ENCODE data around the gene CFHR5.
"Not testable (repeated sequence)": the region's sequence is repeated elsewhere in the genome, so short reads cannot be mapped to it uniquely, and the experiment has no call there.

CFHR5 gene

DNA sequence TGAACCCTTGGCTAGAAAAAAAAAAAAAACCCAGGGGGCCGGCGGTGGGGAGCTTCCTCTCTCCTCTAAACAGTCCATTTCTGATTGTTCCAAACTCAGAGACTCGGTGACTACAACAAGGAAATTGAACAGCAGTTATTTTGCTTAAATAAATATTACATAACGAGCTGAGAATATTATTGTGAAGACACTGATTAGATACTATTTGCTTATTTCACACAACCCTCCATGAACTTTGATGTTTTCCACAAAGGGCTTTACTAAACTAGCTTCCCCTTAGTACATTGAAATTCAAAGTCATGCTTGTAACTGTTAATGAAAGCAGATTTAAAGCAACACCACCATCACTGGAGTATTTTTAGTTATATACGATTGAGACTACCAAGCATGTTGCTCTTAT is at the start of gene CFHR5:
TSS of gene CFHR5 (plus strand) at position 279 of the 400 bp plus-strand sequence. CDS start at position 388, 109 bp downstream.
- no peak for ATAC-seq

DNA sequence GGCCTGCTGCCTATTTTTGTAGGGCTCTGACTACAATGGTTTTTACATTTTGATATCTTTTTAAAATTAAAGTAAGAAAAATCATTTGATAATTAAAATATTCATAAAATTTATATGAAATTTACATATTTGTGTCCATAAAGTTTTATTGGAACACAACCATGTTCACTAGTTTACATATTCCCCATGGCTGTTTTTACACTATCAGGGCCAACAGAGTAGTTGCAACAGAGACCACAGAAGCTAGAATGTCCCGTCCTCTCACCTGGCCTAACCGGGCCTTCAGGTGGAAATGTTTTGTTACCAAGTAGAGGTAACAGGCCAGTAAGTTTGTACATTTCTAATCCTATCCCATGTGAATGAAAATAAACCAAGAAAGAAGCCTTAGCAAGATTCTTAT is 44.5 kb upstream of the CFHR5 start:
- not testable (repeated sequence) for ATAC-seq

DNA sequence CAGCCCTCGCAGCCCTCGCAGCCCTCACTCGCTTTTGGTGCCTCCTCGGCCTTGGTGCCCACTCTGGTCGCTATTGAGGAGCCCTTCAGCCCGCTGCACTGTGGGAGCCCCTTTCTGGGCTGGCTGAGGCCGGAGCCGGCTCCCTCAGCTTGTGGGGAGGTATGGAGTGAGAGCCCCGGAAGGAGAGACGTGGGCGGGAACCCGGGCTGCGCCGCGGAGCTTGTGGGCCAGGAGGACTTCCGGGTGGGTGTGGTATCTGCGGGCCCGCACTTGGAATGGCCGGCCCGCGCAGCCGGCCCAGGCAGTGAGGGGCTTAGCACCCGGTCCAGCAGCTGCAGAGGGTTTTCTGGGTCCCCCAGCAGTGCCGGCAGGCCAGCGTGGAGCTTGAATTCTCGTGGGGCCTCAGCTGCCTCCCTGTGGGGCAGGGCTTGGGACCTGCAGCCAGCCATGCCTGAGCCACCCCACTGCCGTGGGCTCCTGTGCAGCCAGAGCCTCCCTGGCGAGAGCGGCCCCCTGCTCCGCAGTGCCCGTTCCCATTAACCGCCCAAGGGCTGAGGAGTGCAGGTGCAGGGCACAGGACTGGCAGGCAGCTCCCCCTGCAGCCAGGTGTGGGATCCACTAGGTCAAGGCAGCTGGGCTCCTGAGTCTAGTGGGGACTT is 43.7 kb upstream of the CFHR5 start:
- ATAC-seq = peak in 1 of 2 donors; percentile 21

DNA sequence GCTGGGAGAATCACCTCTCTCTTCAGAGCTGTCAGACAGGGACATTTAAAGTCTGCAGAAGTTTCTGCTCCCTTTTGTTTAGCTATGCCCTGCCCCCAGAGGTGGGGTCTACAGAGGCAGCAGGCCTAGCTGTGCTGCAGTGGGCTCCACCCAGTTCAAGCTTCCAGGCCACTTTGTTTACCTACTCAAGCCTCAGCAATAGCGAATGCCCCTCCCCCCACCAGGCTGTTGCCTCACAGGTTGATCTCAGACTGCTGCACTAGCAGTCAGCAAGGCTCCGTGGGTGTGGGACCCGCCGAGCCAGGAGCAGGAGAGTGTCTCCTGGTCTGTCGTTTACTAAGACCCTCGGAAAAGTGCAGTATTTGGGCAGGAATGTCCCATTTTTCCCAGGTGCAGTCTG is 35.9 kb upstream of the CFHR5 start:
- ATAC-seq = not testable (repeated sequence)

DNA sequence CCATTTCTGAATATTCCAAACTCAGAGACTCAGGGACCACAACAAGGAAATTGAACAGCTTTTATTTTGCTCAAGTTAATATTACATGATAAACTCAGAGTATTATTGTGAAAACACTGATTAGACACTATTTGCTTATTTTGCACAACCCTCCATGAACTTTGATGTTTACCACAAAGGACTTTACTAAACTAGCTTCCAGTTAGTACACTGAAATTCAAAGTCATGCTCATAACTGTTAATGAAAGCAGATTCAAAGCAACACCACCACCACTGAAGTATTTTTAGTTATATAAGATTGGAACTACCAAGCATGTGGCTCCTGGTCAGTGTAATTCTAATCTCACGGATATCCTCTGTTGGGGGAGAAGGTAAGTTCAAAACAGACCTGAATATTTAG is 33.8 kb upstream of the CFHR5 start, which contains the start of gene CFHR2:
TSS of gene CFHR2 (plus strand) at position 171 of the 400 bp plus-strand sequence. CDS start at position 314, 143 bp downstream.
- not testable (repeated sequence) for ATAC-seq

DNA sequence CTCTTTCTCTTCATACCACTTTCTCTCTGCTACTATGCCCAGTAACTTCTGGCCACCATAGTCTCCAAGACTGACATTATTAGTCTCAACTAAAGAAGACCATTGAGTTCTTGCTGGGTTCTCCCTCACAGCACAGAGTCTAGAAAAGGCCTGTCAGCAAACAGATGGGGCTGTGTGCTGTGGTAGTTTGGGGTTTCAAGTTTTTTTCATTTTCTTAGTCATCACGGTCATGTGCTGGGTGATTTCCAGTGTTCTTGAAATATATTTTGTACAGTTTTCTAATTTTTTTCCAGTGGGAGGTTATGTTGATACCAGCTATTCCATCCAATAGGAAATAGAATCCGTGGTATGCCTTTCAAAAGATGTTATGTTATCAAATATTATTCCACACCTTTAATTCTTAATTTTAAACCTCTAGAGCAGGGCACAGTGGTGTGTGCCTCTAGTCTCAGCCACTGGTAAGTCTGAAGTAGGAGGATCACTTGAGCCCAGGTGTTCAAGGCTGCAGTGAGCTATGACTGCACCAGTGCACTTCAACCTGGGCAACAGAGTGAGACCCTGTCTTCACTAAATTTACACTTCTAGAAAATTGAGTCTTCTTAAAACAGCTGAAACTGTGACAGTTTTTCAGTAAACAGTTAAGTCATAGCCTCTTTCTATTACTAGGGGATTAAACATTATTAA is 25.5 kb upstream of the CFHR5 start:
- no peak for ATAC-seq

DNA sequence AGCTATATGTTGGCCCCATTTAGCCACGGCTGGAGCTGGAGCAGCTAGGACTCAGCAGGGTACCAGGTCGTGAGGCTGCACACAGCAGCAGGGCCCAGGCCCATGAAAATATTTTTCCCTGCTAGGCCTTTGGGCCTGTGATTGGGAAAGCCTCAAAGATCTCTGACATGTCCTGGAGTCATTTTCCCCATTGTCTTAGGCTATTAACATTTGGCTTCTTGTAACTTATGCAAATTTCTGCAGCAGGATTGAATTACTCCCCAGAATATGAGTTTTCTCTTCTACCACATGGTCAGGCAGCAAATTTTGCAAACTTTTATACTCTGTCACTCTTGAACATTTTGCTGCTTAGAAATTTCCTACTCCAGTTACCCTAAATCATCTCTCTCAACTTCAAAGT is 22.6 kb upstream of the CFHR5 start:
- no peak for ATAC-seq

DNA sequence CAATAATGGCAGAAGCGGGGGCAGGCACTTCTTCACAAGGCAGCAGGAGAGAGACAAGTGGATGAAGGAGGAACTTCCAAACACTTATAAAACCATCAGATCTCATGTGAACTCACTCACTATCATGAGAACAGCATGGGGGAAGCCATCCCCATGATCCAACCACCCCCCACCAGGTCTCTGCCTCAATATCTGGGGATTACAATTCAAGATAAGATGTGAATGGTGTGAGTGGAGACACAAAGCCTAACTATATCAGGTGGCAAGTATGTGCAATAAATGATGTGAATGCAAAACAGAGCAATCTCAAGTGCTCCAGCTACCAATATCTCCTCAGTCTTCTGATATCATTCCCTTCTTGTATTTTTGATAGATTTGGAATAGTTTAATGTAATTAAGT is 21.4 kb upstream of the CFHR5 start:
- no peak for ATAC-seq

DNA sequence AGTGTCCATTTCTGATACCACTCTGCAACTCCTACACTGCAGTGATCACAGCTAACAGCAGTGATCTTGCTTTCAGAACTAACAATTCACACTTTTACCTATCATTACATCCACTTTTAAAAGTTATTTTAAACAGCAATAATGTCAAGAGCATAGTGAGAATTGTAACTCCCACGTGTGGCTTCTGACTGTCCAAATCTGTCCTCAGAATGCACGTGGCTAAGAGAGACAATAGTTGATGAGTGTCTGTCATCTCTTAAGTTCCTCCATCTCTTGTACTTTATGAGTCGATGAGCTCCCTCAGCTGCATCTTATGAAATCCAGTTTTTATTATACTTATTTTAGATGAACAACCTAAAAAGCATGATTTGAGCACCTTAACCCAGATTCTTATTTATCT is 16.5 kb upstream of the CFHR5 start:
- ATAC-seq = no peak

DNA sequence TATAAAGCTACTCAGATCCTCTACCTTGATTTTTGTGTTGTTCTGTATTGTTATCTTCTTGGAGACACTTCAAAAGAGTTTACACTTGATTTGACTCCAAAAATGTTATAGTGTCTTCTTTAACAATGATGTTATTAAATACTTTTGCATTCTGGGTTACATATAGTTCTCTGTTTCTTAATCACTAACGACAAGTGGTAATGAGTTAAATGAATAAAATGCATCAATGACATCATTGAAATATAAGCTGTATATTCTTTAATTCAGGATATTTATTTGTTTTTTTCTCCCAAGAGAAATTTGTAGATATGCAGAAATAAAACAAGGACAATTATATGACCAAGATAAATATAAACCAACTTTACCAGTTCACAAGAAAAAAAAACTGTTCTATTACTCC is 7.2 kb upstream of the CFHR5 start:
- no peak for ATAC-seq

DNA sequence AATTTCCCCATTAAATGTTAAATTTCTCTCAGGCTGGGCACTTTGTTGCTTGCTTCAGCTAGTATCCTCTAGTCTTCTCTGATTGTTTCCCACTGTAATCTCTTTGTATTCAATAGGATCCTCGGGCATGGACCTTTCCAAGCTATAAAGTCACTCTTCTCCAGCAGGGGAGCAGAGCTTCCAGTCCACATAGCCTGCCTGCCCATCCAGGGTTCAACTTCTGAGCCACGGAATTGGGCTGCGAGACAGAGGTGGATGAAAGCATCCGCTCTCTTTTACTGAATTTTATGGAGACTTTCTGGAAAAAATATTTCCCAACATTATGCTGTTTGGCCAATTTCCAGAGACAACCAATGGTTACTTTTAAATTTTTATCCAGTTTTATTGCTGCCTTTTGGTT is 1.1 kb upstream of the CFHR5 start:
- ATAC-seq = no peak

DNA sequence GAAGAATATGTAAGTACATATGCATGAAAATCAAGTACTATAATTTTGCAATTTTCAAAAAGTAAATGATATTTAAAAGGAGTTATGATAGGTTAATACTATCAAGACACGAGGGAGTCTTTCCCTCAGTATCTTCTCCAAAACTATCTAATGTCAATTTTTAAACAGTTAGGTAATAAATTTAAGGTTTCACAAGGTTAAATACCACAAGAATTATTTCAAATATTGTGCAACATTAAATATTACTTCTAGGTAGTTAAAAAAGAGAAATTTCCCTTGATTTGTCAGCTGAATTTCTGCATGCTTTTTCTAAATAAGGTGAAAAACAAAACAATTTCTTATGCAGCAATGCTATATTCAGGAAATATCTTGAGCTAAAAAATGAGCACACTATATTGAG is 3.5 kb downstream of the CFHR5 start:
- ATAC-seq = no peak

DNA sequence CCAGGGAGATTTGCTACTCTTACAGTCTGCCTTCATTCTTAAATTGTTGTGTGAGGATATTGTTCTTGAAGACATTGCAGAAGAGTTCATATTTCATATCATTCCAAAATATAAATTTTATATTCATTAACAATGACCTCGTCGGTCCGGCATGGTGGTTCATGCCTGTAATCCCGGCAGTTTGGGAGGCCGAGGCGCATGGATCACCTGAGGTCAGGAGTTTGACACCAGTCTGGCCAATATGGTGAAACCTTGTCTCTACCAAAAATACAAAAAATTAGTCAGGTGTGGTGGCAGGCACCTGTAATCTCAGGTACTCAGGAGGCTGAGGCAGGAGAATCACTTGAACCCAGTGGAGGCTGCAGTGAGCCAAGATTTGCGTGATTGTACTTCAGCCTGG is 4.9 kb downstream of the CFHR5 start:
- ATAC-seq = not testable (repeated sequence)

DNA sequence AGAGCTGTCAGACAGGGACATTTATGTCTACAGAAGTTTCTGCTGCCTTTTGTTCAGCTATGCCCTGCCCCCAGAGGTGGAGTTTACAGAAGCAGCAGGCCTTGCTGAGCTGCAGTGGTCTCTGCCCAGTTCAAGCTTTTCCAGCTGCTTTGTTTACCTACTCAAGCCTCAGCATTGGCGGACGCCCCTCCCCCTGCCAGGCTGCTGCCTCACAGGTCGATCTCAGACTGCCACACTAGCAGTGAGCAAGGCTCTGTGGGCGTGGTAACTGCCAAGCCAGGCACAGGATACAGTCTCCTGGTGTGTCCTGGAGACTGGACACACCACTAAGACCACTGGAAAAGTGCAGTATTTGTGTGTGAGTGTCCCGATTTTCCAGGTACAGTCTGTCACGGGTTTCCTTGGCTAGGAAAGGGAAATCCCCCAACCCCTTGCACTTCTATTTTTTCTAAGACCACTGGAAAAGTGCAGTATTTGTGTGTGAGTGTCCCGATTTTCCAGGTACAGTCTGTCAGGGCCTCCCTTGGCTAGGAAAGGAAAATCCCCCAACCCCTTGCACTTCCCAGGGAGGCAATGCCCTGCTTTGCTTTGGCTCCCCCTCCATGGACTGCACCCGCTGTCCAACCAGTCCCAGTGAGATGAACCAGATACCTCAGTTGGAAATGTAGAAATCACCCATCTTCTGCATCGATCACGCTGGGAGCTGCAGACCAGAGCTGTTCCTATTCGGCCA is 14.7 kb downstream of the CFHR5 start:
- ATAC-seq = not testable (repeated sequence)

DNA sequence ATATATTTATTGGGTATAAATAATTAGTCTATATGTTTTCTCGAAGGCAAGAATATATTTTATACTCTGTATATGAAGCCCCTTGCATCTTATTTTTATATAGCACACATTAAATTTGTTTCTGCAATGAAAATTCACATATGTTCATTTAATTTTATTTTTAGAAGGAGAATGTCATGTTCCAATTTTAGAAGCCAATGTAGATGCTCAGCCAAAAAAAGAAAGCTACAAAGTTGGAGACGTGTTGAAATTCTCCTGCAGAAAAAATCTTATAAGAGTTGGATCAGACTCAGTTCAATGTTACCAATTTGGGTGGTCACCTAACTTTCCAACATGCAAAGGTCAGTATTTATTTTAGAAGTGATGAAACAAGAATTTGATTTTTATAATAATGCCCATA is 16.6 kb downstream of the CFHR5 start:
- no peak for ATAC-seq

DNA sequence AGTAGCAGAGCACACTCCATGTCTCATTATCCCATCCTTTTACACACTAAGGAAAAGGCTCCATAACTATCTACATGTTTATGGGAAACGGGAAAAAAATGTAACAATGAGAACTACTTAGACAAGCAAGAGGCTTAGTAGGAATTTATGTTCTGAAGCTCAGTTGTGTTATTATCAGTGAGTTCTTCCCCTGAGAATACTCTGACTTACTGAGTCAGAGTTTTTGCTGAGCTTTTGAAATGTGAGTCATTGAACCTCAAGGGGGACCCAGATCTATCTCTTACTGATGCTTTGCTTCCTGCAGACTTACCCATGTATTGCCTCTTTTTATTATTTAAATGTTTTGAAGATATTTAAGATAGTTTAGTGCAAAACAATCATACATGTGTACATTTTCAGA is 20.1 kb downstream of the CFHR5 start:
- ATAC-seq = no peak

DNA sequence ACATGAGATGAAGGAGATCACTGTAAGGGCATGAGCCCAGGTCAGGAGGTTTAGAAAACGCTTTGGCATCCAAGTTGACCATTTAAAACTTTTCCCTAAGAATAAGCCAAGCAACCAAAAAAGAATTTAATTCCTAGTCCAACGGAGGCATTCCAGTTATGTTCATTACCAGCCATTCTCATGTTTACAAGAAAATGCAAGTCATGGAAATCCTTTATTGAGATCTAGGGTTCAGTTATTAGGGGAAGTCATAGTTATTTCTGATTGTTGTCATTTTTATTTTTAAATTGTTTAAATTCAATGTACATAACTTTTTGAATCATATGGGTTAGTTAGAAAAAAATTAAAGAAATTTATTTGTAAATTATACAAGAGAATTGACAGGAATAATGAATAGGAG is 24.5 kb downstream of the CFHR5 start:
- no peak for ATAC-seq

DNA sequence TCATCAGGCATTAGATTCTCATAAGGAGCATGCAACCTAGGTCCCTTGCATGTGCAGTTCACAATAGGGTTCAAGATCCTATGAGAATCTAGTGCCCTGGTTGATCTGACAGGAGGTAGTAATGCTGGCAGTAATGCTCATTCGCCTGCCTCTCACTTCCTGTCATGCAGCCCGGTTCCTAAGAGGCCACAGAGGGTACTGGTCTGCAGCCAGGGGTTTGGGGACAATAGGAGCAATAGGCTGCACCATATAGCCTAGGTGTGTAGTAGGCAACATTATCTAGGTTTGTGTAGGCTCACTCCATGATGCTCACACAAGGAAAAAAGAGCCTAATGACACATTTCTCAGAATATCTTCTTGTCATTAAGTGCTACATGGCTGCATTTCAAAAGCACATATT is 25.8 kb downstream of the CFHR5 start:
- peak in 1 of 2 donors; percentile 13 for ATAC-seq

DNA sequence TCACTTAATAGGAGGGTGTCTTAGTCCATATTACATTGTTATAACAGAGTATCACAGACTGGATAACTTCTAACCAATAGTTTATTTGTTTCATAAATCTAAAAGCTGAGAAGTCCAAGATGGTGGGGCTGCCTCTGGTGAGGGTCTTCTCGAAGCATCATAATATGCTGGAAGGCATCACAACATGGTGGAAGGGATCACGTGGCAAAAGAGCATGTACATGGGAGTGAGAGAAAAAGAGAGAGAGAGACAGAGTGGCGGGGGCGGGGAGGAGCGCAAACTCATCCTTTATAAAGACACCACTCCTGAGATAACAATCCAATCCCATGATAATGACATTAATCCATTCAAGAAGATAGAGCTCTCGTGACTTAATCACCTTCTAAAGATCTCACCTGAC is 31.5 kb downstream of the CFHR5 start:
- no peak for ATAC-seq

DNA sequence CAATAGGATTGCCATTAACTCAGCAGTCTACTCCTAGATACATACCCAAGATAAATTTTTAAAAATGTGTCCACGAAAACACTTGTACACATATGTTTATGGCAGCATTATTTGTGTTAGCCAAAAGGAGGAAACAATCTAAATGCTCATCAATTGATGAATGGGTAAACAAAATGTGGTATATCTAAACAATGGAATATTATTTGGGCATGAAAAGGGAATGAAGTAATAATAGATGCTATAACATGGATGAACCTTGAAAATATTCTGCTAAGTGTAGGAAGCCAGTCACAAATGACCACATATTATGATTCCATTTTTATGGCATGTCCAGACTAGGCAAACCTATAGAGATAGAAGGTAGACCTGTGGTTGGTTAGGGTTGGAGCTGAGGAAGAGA is 34.3 kb downstream of the CFHR5 start:
- no peak for ATAC-seq

DNA sequence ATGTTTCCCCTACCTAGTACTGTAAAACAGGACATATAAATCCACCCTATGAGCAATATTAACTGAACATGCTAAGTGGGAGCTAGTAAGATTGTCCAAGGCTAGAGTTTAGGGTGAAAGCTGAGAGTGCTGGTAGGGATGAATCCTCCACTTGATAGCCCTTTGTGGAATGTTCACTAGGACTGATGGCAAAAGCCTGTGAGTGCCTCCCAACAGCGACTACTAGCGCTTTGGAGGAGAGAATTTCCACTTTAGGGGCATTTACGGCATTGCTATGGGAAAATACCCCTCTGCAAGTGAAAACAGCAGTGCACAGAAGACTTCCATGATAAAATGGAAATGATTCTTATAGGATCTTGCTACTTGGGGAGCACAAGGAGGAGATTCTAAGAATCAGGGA is 35.9 kb downstream of the CFHR5 start:
- ATAC-seq = no peak

DNA sequence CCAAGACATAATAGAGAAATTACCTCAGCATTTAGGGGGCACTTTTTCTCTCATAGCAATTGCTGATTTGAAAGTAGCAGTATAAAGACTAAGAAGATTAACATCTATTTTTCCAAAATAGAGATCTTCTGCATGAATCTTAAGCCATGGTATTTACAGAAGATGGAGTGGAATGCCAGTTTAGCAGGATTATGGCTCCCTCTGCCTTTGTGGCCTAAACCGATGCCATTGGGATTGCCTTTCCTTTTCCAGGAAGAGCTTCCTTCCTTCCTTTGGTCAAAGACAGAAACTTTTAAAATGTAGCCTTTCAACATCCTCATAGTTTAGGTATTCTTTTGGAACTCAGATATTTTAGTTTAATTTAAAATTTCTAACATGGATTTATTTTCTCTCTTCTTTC is 39.4 kb downstream of the CFHR5 start:
- no peak for ATAC-seq

DNA sequence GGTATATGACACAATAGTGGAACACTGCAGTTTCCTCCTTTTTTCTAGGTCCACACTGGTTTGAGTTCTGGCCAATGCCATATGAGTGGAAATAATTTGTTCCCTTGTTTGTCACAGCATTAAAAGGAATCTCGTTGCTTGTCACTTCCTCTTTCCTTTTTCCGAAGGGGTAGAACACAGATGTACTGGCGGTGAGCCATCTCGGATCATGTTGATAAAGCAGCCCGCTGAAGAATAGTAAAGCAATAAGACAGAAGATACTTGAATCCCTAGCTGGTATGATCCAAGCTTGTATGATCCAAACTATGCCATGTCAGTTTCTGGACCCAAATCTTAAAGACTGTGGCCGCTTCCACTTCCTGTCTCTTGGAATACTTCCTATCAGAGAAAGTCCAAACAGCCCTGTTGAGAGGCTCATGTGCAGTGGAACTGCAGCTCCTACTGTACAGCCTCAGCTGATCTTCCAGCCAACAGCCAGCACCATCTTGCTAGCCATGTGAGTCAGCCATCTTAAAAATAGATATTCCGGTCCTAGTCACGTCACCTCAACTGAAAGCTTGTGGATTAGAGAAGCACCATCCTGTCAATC is 40.3 kb downstream of the CFHR5 start:
- no peak for ATAC-seq

DNA sequence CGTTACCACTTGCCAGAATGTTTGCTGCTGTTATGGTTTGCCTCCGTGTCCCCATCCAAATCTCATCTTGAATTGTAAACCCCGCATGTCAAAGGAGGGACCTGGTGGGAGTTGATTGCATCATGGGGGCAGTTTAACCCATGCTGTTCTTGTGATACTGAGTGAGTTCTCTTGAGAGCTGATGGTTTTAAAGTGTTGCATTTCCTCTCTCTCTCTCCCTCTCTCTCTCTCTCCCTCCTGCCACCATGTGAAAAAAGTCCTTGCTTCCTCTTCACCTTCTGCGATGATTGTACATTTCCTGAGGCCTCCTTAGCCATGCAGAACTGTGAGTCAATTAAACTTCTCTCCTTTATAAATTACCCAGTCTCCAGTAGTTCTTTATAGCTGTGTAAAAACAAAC is 44.4 kb downstream of the CFHR5 start:
- no peak for ATAC-seq
